Astrocyte (in vitro differentiated cells and primary cell): ENCODE measurements around the gene MACO1.
"Not testable (repeated sequence)": the region's sequence is repeated elsewhere in the genome, so short reads cannot be mapped to it uniquely, and the experiment has no call there.

Experiments used
- EZH2 ChIP-seq: IDR thresholded peaks from 2 replicates; pipeline ENCODE4 v1.6.1; 2012; ENCODE audit warnings: mild to moderate bottlenecking, low read length, inconsistent platforms; ENCODE audit not compliant: insufficient read depth
- TF ChIP-seq, protein P1 (sequence below): IDR thresholded peaks from 2 replicates; pipeline ENCODE4 v1.5.1; 2011; ENCODE audit warnings: low read depth, mild to moderate bottlenecking, inconsistent platforms, low read length, moderate library complexity; ENCODE audit not compliant: insufficient read depth

- TF ChIP-seq, protein P1, sequence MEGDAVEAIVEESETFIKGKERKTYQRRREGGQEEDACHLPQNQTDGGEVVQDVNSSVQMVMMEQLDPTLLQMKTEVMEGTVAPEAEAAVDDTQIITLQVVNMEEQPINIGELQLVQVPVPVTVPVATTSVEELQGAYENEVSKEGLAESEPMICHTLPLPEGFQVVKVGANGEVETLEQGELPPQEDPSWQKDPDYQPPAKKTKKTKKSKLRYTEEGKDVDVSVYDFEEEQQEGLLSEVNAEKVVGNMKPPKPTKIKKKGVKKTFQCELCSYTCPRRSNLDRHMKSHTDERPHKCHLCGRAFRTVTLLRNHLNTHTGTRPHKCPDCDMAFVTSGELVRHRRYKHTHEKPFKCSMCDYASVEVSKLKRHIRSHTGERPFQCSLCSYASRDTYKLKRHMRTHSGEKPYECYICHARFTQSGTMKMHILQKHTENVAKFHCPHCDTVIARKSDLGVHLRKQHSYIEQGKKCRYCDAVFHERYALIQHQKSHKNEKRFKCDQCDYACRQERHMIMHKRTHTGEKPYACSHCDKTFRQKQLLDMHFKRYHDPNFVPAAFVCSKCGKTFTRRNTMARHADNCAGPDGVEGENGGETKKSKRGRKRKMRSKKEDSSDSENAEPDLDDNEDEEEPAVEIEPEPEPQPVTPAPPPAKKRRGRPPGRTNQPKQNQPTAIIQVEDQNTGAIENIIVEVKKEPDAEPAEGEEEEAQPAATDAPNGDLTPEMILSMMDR, result not testable (repeated sequence)
- not testable (repeated sequence) for TF ChIP-seq EZH2
Measured at GRCh38 chr1:25398079-25398478, 32.6 kb upstream of the MACO1 start.
